GM10847 (cell line): ENCODE measurements around the gene EMC8.

ENCODE experiments used
- POLR2A ChIP-seq: IDR thresholded peaks from 2 replicates; pipeline ENCODE4 v1.6.1; 2011; ENCODE audit not compliant: insufficient read length; ENCODE audit errors: extremely low read depth

Gene EMC8

GRCh38 chr16:85755929-85756768 lies 43.2 kb downstream of the EMC8 start:
- peak; percentile 17 for TF ChIP-seq POLR2A

DNA sequence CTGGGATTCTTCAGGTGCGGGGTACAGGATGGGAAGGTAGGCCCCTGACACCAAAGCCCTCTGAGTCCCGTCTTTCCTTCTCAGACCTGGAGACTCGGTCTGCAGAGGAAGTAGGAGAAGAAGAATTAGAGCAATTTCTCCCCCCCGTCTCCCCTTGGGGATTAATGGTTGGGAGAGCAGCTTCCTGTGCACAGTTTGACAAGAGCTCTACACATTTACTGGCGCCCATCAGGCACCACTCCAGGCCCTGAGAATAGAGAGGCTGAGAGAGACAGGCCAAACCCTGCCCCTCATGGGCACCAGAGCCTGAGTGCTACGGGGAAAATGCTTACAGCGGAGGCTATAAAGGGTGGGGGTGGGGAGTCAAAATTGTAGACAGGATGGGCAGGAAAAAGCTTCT lies 44.9 kb downstream of the EMC8 start:
- no peak for TF ChIP-seq POLR2A

DNA sequence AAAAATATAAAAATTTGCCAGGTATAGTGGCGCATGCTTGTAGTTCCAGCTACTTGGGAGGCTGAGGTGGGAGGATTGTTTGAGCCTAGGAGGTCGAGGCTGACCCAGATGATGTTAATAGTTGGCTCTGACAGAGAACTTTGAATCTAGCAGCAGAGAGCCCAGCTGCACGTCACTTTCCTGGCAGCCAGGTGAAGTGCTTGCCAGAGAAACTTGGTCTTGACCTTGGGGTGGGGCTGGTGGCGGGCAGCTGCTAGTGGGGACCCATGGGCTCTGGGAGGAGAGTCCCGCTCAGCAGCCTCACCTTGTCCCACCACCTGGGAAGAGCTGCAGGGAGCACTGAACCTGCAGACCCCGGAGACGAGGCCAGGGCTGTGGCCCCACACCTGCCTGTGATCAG lies 45.4 kb downstream of the EMC8 start:
- TF ChIP-seq POLR2A: no peak

GRCh38 chr16:85753559-85753958 lies 45.8 kb downstream of the EMC8 start:
- TF ChIP-seq POLR2A: no peak

- TF ChIP-seq POLR2A: no peak
These were observed 46.6 kb downstream of the EMC8 start for GRCh38 chr16:85752511-85753420.

- TF ChIP-seq POLR2A: no peak
These were observed 47.4 kb downstream of the EMC8 start for GRCh38 chr16:85751698-85752501.

GRCh38 chr16:85750827-85751697 lies 48.3 kb downstream of the EMC8 start, which contains the start of gene C16orf74:
C16orf74 (minus strand) TSS chr16:85751096; CDS start chr16:85735217, 15,879 bp downstream.
- peak; percentile 9 for TF ChIP-seq POLR2A

DNA sequence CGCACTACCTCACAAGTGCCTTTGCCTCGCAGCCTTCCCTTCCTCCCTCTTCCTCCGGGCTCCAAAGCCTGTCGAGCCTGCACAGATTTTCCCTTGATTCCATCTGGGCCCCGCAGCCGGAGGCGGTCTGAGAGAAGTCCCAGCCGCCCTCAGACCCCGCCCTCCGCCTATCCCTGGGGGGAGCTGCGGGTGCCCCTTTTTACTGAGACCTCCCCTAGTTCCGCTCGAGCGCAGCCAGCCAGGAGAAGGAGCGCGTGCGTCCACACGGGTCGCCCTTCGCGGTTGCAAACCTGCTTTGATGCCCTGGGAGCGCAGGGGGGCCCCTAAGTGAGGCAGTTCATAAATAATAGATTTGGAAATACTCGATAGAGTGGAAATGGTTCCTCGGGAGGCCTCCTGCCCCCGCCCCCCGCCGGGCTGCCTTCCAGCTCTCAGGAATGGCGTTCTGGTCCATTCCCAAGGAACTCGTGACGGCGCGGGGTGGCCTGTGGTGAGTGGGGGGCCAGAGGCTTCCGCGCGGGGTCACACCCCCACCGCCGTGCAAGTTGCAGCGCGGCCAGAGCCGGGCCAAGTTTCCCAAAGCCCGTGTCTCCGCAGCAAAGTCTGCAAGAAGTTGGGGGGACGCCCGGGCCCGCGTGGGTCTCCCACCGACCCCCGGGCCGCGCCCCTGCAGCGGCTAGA lies 49.1 kb downstream of the EMC8 start:
- TF ChIP-seq POLR2A: peak; percentile 1

DNA sequence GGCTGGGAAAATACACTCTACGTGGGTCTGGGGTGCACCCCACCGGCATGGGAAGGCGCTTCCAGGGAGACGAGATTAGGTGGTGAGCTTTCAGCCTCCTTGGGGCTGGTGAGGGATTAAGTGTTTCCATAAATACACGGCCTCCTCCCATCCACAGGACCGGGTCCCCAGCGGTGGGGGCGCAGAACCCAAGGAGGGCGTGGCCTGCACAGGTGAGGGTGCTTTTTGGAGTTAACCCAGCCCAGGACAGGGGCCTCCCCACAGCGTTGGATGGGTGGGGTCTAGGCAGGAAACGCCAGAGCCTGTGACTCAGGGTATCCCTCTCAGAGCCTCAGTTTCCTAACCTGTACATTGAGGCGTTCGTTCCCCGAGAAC lies 49.6 kb downstream of the EMC8 start:
- no peak for TF ChIP-seq POLR2A

- no peak for TF ChIP-seq POLR2A
These were observed 52.7 kb downstream of the EMC8 start for GRCh38 chr16:85746460-85747215.

DNA sequence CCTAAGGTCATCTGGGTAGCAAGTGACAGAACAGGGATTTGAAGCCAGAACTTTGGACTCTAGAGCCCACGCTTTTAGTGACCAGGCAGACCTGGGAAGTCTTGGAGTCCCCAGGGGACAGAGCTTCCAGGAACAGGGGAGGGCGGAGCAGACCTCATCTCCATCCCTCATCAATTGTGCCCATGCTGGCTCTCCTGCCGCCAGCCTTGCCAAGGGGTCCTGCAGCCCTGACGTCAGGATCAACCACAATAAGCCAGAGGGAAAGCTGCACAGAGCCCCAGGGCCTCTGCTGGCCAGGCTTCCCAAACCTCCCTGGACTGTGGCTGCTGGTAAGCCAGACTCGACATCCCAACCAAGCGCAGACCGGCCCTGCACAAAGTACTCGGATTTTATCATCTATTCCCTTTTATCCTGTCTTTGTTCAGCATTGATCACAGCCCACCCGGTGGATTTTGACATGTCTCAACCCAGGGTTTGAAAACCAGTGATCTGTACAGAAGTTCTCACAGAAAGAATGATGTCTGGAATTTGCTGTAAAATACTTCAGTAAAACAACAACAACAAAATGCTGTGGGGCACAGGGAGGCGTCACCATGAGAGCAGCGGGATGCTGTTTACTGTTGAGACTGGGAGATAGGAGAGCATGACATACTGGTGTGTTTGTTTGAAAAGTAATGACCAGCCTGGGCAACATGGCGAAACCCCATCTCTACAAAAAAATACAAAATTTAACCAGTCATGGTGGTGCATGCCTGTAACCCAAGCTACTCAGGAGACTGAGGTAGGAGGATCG lies 60.2 kb downstream of the EMC8 start:
- no peak for TF ChIP-seq POLR2A

GRCh38 chr16:85736921-85737320 lies 62.4 kb downstream of the EMC8 start:
- TF ChIP-seq POLR2A: no peak
